HG03139 (cell line): ENCODE measurements around the gene ACOT12.
A peak's percentile ranks its signal among the peaks of the same experiment; 100 is the strongest.
"Not testable (repeated sequence)": the region's sequence is repeated elsewhere in the genome, so short reads cannot be mapped to it uniquely, and the experiment has no call there.

ENCODE experiments used
- ATAC-seq: cut with Tn5 transposase; IDR thresholded peaks from one replicate; pipeline ENCODE4 v1.9.1; 2021; ENCODE audit not compliant: unreplicated experiment

Gene ACOT12

GRCh38 chr5:81344736-81345135 is 49.2 kb downstream of the ACOT12 start:
- no peak for ATAC-seq

- not testable (repeated sequence) for ATAC-seq
Observed at GRCh38 chr5:81338213-81338612, 55.7 kb downstream of the ACOT12 start.

DNA sequence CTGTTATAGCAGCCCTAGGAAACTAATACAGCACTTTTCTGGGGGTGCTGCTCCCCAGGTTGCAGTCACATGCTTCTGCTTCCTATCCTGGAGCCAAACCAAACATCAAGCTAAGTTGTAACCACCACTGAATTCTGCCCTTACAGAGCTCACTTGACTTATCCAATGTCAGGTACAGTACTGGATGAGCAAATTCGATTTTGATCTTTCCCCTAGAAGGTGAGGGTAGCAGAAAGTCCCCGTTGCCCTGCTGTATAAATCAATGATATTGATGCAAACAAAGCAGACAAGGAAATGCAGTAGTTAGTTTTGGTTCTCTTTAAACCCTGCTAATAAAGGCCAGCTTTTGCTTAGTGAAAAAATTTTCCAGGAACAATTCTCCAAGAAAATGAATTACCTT is 56.1 kb downstream of the ACOT12 start:
- no peak for ATAC-seq

DNA sequence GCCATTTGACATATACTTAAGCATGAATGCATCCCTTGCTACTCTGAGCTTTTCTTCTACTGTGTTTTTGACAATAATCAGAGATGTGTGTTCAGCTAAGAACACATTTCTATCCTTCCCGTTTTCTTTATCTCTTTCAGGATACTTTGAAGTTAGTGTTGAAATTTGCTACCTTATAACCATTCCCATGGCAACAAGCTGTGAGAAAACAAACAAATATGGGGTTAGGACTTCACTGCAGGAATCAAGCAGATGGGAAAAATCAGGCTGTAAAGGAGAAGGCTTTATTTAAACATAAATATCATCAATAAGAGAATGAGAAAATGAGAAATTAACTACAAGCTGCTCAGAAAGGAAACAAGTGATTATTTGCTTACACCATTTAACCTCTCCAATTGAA is 57.4 kb downstream of the ACOT12 start:
- ATAC-seq = no peak

DNA sequence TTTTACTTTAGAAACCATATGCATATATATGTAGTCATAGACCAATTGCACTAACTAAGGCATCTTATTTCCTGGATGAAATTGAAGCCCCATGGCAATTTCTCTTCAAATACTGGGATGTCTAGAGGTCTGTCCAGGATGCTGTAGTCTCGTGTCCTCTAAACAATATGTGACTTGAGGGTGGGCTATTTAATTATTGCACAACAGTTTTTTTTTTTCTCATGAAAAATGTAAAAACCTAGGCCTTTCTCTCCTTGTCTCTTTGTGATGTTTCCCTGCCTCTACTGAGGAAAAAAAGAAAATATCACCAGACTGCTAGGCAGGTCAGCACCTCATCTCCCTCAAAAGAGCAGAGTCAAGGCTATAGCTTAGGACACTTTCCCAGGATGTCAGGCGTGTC is 58.0 kb downstream of the ACOT12 start:
- no peak for ATAC-seq

DNA sequence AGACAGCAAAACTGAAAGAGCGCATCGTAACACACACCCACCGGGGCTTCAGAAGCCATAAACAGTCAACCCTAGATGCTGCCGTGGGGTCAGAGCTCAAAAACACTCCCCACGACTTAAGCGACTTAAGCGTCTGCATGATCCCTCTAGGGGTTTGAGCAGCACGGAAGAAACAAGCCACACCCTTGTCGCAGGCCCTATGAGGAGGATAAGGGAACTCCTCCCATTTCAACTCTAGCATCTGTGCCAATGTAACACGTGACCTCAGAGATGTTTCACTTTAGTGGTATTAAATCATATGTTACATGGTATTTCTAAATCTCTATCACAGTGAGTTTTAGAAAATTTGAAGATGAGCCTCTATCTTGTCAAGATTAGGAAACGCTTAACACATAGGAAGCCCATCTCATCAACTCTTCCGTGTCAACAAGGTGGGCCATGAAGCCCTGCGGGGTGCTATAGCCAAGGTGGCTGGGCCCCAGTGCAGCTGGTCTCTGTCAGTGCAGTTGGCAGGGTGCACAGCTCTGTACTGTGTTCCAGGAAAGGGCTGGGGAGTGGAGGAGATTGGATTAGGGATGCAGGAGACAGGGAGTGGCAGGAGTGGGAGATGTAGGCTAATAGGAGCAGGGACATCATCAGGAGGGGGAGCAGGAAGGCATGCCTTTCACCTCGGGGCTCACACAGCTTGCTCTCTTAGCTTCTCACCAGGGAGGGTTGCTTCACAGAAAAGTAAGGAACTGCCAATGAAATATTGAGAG is 59.5 kb downstream of the ACOT12 start:
- ATAC-seq = no peak

DNA sequence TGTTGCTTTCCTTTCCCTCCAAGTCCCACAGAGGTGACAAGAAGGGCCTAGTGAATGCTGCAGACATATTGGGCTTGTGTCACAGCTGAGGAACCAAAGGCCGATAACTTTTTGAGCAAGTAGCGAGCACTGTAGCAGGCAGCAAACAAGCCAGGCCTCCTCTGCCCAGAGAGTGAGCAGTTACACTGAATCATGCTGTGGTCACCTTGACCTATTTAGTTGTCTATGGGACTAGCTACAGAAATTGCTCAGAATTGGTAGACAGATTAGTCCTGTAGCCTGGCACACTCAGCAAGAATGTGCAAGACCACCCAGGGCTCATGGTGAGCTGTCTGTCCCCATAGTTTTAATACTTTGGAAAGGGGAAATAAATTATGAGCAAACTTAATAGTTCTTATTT is 67.4 kb downstream of the ACOT12 start:
- ATAC-seq = no peak

GRCh38 chr5:81317536-81317935 is 76.4 kb downstream of the ACOT12 start:
- no peak for ATAC-seq

DNA sequence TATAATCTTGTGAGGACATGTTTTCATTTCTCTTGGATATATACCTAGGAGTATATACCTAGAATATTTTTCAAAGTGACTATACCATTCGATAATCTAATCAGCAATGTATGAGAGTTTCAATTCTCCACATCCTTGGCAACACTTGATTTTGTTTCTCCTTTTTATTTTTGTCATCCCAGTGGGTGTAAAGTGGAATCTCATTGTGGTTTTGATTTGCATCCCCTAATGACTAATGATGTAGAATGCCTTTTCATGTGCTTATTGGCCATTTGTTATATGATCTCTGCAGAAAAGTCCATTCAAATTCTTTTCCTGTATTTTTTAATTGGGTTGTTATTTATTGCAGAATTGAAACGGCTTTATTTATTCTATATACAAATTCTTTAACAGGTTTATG is 77.4 kb downstream of the ACOT12 start:
- no peak for ATAC-seq

DNA sequence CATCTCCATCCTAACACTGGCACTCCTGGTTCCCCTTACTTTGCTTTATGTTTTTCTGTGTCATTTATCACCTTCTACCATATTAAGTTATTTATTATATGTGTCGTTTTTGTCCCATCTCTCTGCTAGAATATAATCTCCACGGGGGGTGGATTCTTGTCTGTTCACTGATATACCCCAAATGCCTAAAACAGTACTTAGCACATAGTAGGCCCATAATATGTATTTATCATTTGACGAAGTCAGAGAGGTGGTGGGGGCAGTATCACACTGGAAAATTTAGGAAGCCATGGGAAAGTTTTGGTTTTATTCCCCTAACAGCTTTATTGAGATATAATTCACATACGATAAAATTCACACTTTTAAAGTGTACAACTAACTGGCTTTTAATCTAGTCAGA is 78.1 kb downstream of the ACOT12 start:
- ATAC-seq = no peak

GRCh38 chr5:81315336-81315735 is 78.6 kb downstream of the ACOT12 start:
- no peak for ATAC-seq

- no peak for ATAC-seq
Observed at GRCh38 chr5:81314581-81314980, 79.4 kb downstream of the ACOT12 start.

DNA sequence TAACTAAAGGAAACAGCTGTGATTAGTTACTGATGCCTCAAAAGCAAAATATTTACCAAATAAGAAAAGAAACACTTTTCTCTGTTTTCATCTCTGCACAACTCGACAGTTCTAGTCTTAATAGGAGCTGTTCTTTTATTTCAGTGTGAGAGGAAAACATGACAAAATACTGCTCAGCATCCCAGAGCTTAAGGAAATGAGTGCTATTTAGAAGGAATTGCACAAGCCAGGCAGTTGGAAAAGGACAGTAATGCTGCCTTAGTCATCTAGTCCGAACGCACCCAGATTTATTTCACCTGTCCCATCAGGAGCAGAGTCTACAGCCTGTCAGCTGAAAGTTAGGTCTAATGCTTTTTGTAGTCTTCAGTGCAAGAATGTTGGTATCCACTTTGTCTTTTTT is 80.2 kb downstream of the ACOT12 start:
- no peak for ATAC-seq

DNA sequence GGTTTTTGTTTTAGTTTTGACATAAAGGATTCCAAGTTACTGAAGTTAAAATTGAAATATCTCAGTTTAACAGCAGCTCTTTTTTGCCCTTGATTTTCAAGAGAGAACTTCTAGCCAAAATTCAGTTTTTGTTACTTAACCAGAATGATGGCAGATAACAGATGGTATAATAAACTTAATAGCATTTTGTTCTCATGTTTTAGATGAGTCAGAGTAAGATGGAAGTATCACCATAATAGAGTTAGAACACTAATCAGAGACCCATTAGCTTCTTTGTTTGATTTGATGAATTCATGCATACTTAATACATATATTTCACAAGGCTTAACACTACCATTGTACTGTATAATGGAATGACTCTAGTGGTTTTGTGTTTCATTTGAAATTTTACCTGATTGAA is 80.7 kb downstream of the ACOT12 start:
- no peak for ATAC-seq

DNA sequence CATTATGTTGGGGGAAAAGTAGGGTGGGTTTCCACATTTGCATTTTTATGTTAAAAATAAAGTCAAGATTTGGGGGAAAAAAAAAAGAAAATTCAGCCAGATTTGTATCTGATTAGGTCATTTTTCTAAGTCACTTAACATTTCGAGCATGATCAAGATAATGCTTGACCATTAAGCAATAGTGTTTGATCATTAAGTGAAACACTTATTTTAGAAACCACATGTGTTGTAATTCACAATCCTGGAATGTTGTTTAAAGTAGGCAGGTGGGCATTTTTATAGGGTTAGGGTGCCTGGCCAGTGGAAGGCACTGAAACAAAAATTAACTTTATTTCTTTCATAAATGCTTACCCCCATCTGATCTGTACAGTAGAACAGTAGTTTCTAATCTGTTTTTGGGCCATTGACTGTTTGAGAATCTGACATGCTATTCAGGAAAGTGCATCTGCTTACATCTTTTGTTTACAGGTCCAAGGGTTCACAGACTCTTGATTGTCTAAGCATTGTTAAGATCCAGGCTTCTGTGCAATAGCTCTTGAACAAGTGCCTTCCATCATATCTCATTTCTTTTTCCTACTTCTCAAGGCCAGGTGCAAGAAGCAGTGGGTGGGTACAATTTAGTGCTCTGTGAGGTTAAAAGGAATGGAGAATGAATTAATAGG is 83.4 kb downstream of the ACOT12 start:
- ATAC-seq = no peak

DNA sequence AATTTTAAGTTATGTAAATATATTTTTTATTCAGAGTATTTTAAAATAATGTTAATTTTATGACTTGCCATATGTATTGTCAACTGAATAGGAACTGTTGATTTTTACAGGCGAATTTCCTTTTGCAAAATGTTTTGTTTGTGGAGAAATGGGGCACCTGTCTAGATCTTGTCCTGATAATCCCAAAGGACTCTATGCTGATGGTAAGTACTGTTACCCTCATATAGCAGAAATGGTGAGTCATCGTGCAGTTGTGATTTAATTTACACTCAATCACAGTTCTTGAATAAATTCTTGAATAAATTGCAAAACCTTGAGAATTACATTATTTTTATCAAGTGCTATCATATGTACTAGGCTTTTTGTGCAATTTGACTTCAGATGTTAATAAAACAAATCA is 85.1 kb downstream of the ACOT12 start:
- no peak for ATAC-seq

DNA sequence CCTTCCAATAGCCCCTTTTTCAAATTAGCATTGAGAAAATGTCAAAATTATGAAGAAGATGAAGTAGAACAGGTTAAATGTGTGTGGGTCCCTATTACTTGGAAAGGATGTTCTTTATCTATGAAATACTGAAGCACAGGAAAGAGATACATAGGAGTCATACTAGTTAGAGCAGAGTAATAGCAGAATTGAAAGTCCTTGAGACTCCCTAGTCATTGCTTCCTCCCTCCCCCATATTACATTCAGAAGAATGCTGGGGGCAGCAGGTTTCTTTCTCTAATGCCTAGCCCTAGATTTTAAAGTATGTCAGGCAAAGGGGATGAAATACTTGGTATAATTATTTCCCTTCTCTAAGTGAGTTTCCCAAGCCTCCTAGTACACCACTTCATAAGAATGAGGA is 88.1 kb downstream of the ACOT12 start:
- ATAC-seq = no peak

- ATAC-seq = no peak
Observed at GRCh38 chr5:81303563-81303962, 90.4 kb downstream of the ACOT12 start.

- ATAC-seq = no peak
Observed at GRCh38 chr5:81302596-81302995, 91.3 kb downstream of the ACOT12 start.

- peak; percentile 97 for ATAC-seq
Observed at GRCh38 chr5:81301271-81302015, 92.5 kb downstream of the ACOT12 start, which contains the start of gene ZCCHC9. Gene ZCCHC9, plus strand, starts transcription at chr5:81301587. Its CDS starts 3,171 bp downstream, at chr5:81304758.

GRCh38 chr5:81300921-81301270 is 93.0 kb downstream of the ACOT12 start:
- ATAC-seq = no peak

DNA sequence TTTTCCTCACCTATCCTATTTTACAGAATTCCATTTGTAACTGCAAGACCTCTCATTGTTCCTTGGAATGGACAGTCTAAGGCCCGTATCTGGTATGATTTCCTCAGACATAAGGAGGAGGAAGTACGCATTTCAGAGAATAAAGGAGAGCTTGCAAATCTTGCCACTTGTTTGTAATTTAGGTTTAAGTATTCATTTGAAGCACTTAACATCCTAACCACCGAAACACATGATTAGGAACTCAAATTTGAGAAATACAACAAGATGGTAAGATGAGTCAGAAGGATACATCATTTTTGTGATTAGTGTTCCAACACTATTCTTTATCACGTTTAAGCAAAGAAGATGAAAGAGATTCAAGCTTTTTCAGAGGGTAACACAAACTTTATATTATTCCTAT is 96.4 kb downstream of the ACOT12 start:
- no peak for ATAC-seq
